ENCODE measurements around the gene PYGL.
"Not testable (repeated sequence)": the region's sequence is repeated elsewhere in the genome, so short reads cannot be mapped to it uniquely, and the experiment has no call there.

Gene PYGL

GRCh38 chr14:50943943-50944646 is at the start of gene PYGL:
PYGL (minus strand) TSS chr14:50944483; CDS start chr14:50944403, 80 bp downstream.
- DNase-seq: peak; percentile 23

- no peak for DNase-seq
Measured at GRCh38 chr14:50985859-50986331, 41.6 kb upstream of the PYGL start.

GRCh38 chr14:50985124-50985858 is 41.0 kb upstream of the PYGL start:
- no peak for DNase-seq

GRCh38 chr14:50984036-50984710 is 39.9 kb upstream of the PYGL start:
- DNase-seq: no peak

- DNase-seq: no peak
Measured at GRCh38 chr14:50979941-50980850, 35.9 kb upstream of the PYGL start.

GRCh38 chr14:50978888-50979287 is 34.6 kb upstream of the PYGL start:
- DNase-seq: no peak

DNA sequence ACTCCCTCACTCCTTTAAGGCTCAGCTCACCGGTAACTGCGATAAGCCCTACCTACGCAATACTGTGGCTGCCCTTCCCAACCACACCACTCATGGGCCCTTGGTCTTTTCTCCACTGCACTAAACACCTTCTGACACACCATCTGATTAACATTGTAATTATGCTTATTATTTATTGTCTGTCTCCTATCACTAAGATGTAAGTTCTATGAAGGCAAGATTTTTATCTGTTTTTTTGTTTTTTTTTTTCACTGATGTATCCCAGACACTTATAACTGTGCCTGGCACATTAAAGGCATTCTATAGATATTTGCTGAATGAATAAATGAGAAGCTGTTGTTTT is 34.2 kb upstream of the PYGL start:
- no peak for DNase-seq

DNA sequence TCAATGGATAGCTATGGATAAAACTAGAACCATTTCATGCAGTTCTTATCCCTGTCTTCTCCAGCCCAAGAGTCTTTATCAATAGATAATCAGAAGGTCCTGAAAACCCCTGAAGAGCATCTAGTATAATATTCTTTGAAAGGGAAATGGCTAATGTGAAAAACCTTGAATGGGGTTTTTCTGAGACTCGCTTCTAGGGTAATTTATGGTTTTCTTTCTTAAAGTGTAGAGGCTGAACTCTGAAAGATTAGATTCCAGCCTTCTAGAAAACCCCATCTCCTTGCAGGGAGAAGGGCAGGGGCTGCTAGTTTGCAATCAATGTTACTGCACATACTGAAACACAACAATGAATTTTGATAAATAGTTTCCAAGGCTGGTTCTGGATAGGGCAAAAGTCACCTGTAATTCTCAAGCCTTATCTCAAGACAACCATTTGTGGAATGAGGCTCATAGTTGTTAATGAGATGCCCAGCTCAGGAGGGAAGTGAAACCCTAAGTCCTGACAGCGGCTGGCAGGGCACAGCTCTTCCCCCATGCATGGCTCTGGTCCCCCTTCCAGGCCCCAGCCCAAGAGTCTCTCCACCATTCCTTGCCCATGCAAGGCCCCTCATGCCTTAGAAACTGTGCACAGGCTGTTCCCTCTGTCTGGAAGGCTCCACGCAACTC is 33.7 kb upstream of the PYGL start:
- no peak for DNase-seq

DNA sequence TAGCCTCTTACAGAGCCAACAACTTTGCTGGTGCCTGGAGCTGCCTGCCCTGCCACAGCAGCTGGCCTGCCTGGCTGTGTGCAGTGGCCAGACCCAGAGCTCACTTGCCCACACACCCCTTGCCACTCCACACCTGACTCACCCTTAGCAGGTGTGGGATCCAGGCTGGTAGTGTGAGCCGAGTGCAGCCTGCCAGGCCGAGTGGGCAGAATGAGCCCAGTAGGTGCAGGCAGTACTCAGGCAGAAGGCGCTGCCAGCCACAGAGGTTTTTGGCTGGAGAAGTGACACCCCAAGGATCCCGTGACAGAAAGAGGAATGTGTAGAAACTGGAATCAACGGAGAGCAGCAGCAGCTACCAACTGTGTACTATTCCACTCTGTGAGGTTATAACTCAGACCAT is 29.8 kb upstream of the PYGL start:
- DNase-seq: no peak

DNA sequence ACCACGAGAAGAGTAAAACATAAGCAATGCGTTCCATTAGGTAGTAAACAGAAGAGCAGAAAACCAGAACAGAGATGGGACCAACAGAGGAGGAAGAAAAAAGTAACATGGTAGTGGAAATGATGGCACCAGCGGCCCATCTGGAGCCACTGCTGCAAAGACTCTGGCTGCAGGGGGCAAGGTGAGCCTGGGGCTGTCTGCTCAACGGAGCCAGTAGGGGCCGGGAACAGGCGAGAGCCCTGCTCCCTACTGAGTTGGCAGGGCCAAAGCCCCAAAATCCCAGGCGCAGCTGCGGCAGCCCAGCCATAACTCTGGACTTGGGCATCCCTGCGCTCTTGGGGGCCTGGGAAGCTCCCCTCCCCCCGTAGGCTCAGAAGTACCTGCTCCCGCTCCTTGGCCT is 28.5 kb upstream of the PYGL start:
- no peak for DNase-seq

- DNase-seq: no peak
Measured at GRCh38 chr14:50970886-50971781, 26.9 kb upstream of the PYGL start.

GRCh38 chr14:50967790-50968189 is 23.5 kb upstream of the PYGL start:
- DNase-seq: no peak

- no peak for DNase-seq
Measured at GRCh38 chr14:50967103-50967502, 22.8 kb upstream of the PYGL start.

- DNase-seq: no peak
Measured at GRCh38 chr14:50964683-50965390, 20.6 kb upstream of the PYGL start.

DNA sequence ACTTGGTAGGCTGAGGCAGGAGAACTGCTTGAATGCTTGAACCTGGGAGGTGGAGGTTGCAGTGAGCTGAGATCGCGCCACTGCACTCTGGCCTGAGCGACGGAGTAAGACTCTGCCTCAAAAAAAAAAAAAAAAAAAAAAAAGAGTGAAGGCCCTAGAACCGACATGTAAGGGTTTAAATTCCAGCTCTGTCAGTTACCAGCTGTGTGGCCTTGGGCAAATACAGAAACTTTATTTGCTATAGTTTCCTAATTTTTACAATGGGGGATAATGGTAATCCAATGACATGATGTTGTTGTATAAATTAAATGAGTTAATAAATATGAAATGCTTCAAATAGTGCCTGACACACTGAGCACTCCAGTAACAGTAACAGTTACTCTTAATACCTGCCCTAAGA is 19.6 kb upstream of the PYGL start:
- no peak for DNase-seq

DNA sequence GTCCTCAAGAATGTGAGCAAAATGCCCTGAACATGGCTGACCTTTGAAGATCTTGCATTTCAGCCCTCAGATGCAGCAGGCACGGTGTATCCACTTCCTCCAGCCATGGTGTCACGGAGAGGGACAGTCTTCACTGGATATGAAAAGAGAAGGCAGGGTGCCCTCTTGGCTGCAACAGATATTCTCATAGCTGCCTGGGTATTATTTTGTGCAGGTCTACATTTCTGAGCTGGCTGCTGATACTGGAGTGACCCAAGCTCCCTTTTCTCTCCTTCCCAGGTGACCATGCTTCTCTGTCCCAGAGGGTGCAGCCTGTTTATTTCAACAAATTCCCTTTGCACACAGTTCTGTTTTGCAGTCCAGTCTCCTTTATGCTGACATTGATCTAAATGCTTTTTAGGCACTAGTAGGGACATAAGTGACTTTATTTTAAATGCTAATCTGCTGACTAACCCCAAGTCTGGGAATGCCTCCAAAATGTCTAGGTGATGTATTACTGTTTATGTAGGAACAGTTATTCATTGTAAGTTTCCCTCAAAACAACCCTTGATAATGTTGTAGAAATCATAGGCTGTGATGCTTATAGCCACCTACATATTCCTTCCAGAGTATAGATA is 17.4 kb upstream of the PYGL start:
- no peak for DNase-seq

GRCh38 chr14:50957296-50957695 is 13.0 kb upstream of the PYGL start:
- no peak for DNase-seq

DNA sequence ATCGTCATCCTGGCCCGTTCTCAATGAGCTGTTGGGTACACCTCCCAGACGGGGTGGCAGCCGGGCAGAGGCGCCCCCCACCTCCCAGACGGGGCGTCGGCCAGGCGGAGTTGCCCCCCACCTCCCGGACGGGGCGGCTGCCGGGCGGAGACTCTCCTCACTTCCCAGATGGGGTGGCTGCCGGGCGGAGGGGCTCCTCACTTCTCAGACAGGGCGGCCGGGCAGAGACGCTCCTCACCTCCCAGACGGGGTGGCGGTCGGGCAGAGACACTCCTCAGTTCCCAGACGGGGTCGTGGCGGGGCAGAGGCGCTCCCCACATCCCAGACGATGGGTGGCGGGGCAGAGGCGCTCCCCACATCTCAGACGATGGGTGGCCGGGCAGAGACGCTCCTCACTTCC is 12.1 kb upstream of the PYGL start:
- DNase-seq: not testable (repeated sequence)

DNA sequence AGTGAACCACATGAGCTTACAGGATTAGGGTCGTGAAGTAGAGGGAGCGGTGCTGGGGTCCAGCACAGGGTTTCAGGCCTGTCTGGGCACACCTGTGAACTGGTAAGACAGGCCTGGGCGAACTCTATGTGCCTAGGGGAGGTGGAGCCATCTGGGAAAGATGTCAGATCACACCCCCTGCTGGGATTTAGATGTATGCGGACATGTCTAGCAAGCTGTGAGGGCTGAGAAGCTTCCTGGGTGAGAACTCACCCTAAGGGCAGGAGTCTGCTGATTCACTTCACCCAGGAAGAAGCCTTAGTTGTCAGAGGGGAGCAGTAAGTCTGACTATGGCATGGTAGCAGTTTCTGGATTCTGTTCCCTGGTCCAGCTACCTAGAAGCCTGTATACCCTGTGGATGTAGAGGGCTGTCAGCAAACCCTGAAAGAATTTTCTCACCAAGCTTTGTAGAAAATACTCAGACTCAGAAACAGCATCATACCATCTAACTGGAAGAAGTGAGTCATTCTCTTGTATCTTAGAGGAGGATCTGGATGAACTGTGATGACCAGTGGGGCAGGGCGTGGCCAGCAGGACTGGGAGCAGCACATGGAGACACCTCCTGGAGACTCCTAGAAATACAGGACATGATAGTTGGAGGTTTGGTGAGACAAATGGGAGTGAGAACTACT is 11.2 kb upstream of the PYGL start:
- no peak for DNase-seq
